HEK293 (cell line): ENCODE measurements around the gene ACSF2.

Source experiments
- REST ChIP-seq: fragments of 450-650 bp; formaldehyde crosslinking; IDR thresholded peaks from 2 replicates; pipeline ENCODE4 v1.5.1; 2016; ENCODE audit warnings: missing biosample characterization, missing genetic modification characterization
- SALL2 ChIP-seq: fragments of 450-650 bp; formaldehyde crosslinking; IDR thresholded peaks from 2 replicates; pipeline ENCODE4 v1.5.0; 2017; ENCODE audit warnings: missing biosample characterization, mild to moderate bottlenecking, missing genetic modification characterization, borderline replicate concordance
- TCF7L2 ChIP-seq: IDR thresholded peaks from 2 replicates; pipeline ENCODE4 v1.6.1; 2011; ENCODE audit warnings: low read depth, mild to moderate bottlenecking, inconsistent platforms, low read length, moderate library complexity, borderline replicate concordance
- ZNF19 ChIP-seq: fragments of 450-650 bp; formaldehyde crosslinking; IDR thresholded peaks from 2 replicates; pipeline ENCODE4; 2016; ENCODE audit warnings: missing biosample characterization, missing genetic modification characterization, low read depth
- ZNF274 ChIP-seq, 2 experiments: fragments of 200-500 bp in 1 of 2; fragments of 450-650 bp in 1 of 2; sonication (Bioruptor generic) in 1 of 2; formaldehyde crosslinking in 1 of 2; IDR thresholded peaks; 2 replicates each; pipeline versions ENCODE4 v1.5.1 to v1.6.1; 2014 to 2016; ENCODE audit warnings: borderline replicate concordance in 1 of 2, inconsistent platforms in 1 of 2, low read length in 1 of 2, missing biosample characterization in 1 of 2, missing genetic modification characterization in 1 of 2
- ZNF350 ChIP-seq: fragments of 450-650 bp; formaldehyde crosslinking; IDR thresholded peaks from 2 replicates; pipeline ENCODE4 v1.5.0; 2017; ENCODE audit warnings: missing biosample characterization, mild to moderate bottlenecking, missing genetic modification characterization
- ZNF785 ChIP-seq: fragments of 450-650 bp; formaldehyde crosslinking; IDR thresholded peaks from 2 replicates; pipeline ENCODE4 v1.5.1; 2016; ENCODE audit warnings: missing biosample characterization, missing genetic modification characterization
- TF ChIP-seq, protein P1 (sequence below): fragments of 450-650 bp; formaldehyde crosslinking; IDR thresholded peaks from 2 replicates; pipeline ENCODE4 v1.5.1; 2016; ENCODE audit warnings: missing biosample characterization, missing genetic modification characterization

GRCh38 chr17:50389534-50389933, 36.5 kb upstream of the ACSF2 start:
- no peak for TF ChIP-seq ZNF350
- TF ChIP-seq ZNF785 (tag by site-specific recombination) = no peak
- TF ChIP-seq, protein P1, sequence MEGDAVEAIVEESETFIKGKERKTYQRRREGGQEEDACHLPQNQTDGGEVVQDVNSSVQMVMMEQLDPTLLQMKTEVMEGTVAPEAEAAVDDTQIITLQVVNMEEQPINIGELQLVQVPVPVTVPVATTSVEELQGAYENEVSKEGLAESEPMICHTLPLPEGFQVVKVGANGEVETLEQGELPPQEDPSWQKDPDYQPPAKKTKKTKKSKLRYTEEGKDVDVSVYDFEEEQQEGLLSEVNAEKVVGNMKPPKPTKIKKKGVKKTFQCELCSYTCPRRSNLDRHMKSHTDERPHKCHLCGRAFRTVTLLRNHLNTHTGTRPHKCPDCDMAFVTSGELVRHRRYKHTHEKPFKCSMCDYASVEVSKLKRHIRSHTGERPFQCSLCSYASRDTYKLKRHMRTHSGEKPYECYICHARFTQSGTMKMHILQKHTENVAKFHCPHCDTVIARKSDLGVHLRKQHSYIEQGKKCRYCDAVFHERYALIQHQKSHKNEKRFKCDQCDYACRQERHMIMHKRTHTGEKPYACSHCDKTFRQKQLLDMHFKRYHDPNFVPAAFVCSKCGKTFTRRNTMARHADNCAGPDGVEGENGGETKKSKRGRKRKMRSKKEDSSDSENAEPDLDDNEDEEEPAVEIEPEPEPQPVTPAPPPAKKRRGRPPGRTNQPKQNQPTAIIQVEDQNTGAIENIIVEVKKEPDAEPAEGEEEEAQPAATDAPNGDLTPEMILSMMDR = no peak
- no peak for TF ChIP-seq TCF7L2
- TF ChIP-seq ZNF274 (IDR thresholded peaks at IDR 0.05; ENCODE audit: low read length) = no peak
- TF ChIP-seq ZNF274 (tag by site-specific recombination; IDR thresholded peaks at IDR 0.05; ENCODE audit: borderline replicate concordance) = no peak
- no peak for TF ChIP-seq SALL2 (tag by site-specific recombination)
- no peak for TF ChIP-seq REST (tag by site-specific recombination)
- no peak for TF ChIP-seq ZNF19
